ENCODE data around the gene REXO4.
"Not testable (repeated sequence)": the region's sequence is repeated elsewhere in the genome, so short reads cannot be mapped to it uniquely, and the experiment has no call there.

REXO4 gene

GRCh38 chr9:133417541-133418461 is at the start of gene REXO4:
Gene REXO4 (minus strand): TSS chr9:133418010. CDS start chr9:133417844, 166 bp downstream.
- peak; percentile 71 to 87 for DNase-seq

GRCh38 chr9:133467101-133467500 is 49.3 kb upstream of the REXO4 start:
- DNase-seq: peak in 1 of 2 donors; percentile 16

- peak in 1 of 2 donors; percentile 51 for DNase-seq
These were observed 48.2 kb upstream of the REXO4 start for GRCh38 chr9:133465984-133466383.

- no peak for DNase-seq
These were observed 46.8 kb upstream of the REXO4 start for GRCh38 chr9:133464638-133465037.

GRCh38 chr9:133463864-133464615 is 46.2 kb upstream of the REXO4 start:
- peak in 1 of 2 donors; percentile 6 for DNase-seq

GRCh38 chr9:133463234-133463863 is 45.5 kb upstream of the REXO4 start:
- DNase-seq: no peak

GRCh38 chr9:133461975-133462374 is 44.2 kb upstream of the REXO4 start:
- DNase-seq: no peak

- no peak for DNase-seq
These were observed 42.8 kb upstream of the REXO4 start for GRCh38 chr9:133460405-133461175.

GRCh38 chr9:133459476-133460404 is 41.9 kb upstream of the REXO4 start, which contains the start of gene CACFD1:
Gene CACFD1 (plus strand): TSS chr9:133459978. CDS start chr9:133460067, 89 bp downstream.
- peak; percentile 85 to 90 for DNase-seq

- peak; percentile 62 to 71 for DNase-seq
These were observed 41.0 kb upstream of the REXO4 start for GRCh38 chr9:133458643-133459312.

- DNase-seq: no peak
These were observed 39.9 kb upstream of the REXO4 start for GRCh38 chr9:133457748-133458147.

GRCh38 chr9:133457233-133457632 is 39.4 kb upstream of the REXO4 start:
- no peak for DNase-seq

GRCh38 chr9:133456409-133456808 is 38.6 kb upstream of the REXO4 start:
- no peak for DNase-seq

- no peak for DNase-seq
These were observed 38.1 kb upstream of the REXO4 start for GRCh38 chr9:133455936-133456335.

GRCh38 chr9:133454943-133455673 is 37.3 kb upstream of the REXO4 start:
- no peak for DNase-seq

- DNase-seq: no peak
These were observed 36.5 kb upstream of the REXO4 start for GRCh38 chr9:133454325-133454724.

GRCh38 chr9:133453651-133454050 is 35.8 kb upstream of the REXO4 start:
- no peak for DNase-seq

- no peak for DNase-seq
These were observed 34.8 kb upstream of the REXO4 start for GRCh38 chr9:133452562-133452961.

GRCh38 chr9:133451865-133452264 is 34.1 kb upstream of the REXO4 start:
- DNase-seq: not testable (repeated sequence)

GRCh38 chr9:133449760-133450159 is 31.9 kb upstream of the REXO4 start:
- no peak for DNase-seq

Measured in inflammatory macrophage treated with lipopolysaccharide for 1 hour (primary cell).